Measurements from ENCODE around the gene UCP3. TPM values are rescaled to one million over a fixed set of nuclear protein-coding genes. Genes with fewer than 3 reads are reported as not detected.

The UCP3 gene
- polyA plus RNA-seq, 4 donors, result 1.4 to 5.3 (median 3.0) TPM

DNA sequence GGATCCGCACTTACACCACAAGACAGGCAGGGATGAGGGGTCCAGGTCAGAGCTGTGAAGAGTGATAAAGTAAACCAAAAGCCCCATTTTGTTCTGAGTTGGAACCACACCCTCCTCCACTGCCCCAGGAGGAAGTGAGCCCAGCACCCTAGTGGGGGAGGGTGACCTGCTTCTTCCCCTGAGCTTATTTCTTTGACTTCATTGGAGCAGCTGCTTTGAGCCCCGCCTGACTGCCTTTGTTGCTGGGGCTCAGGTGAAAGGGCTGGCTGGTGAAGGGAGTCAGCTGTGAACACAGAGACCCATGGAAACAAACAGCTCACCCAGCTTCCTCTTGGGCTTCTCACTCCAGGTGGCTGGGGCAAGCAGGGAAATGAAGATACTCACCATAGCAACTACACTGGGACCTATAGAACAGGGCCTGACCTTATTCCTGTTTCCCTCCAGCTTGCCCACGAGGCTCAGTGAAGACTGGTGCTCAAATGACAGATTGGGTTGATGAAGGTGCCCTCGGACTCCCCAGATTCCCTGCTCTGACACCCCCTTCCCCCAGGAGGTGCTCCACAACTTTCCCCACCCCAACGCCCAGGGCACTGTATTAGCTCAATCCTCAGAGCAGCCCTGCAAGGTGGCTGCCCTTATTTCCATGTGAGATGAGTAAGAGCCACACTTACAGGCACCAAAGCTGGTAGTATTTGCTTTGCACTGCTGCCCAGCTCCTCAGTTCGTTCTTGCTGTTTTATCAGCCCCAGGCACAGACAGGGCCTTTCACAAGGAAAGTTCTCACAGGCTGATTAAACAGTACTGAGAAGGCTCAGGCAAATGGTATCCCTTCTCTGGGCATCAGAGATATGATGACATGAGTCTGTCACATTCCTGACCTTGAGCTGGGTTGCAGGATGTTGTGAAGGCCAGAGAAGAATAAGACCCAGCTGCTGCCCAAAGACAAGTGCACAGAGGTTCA lies 28.6 kb downstream of the UCP3 start:
- no peak for DNase-seq (ENCODE audit: low read depth in 4 of 4, low spot score in 2 of 4)

DNA sequence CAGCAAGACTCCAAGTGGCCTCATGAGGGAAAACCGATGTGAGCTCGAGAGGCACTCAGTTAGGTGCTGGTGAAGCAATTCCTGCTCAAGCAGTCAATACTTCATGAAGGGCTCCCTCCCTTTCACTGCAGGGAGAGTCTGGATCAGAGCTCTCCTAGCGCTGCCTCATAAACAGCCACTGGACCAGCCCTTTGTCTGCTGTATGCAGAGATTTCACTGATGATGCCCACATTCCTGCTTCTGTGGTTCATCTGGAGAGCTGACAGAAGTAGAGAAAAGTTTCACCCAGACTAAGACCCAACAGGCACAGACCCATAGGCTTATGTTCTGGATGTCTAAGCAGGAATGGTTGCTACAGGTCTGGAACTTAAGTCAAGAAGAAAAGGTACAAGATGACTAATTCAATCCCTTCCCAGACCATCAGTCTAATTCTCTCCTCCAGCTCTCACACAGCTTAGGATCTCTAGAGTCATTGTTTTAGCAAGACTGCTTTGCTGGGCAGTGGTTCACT lies 30.3 kb downstream of the UCP3 start:
- DNase-seq (ENCODE audit: low read depth in 4 of 4, low spot score in 2 of 4), result no peak

DNA sequence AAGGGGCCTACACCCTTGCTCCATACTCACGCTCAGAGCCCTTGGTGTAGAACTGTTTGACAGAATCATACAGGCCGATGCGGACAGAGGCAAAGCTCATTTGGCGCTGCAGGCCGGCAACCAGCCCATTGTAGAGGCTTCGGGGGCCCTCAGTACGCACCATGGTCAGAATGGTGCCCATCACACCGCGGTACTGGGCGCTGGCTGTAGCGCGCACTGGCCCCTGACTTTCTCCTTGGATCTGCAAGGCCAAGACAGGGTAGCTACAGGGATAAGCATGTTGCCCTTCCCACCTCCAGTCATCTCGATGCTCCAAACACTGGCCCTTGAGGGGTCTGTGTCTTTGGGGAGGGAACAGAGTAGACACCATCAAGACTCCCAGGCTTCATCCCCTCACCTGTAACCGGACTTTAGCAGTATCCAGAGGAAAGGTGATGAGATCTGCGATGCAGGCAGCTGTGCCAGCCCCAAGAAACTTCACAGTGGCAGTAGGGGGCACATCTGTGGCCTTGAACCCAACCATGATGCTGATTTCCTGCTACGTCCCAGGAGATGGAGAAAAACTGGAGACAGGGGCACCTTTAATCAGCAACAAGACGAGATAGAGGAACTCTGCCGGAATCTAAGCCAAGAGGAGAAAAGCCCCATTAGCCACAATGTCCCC lies 30.9 kb downstream of the UCP3 start:
- DNase-seq (ENCODE audit: low read depth in 4 of 4, low spot score in 2 of 4), result no peak

DNA sequence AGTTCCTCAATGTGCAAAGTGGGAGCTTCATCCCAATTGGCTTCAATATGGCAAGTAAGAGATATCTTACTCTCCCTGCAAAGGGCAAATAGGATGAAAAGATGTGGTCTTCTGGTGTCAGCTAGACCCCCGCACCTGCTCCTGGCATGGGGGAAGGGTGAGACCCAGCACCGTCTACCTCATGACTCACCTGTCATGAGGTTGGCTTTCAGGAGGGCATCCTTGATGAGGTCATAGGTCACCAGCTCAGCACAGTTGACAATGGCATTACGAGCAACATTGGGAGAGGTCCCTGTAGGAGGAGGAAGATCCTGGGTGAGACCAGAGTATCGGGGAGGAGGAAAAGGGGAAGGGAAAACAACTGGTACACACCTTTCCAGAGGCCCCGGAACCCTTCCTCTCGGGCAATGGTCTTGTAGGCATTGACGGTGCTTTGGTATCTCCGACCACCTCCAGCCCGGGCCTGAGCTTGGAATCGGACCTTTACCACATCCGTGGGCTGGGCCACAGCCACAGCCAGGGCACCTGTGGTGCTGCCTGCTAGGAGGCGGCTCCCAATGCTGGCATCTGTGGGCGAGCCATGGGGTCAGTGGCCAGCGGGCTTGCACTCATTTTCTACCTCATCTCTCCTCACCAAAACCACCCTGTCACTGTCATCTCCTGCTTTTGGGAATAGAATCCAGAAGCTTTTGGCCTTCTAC lies 32.3 kb downstream of the UCP3 start:
- DNase-seq (ENCODE audit: low read depth in 4 of 4, low spot score in 2 of 4), result no peak

GRCh38 chr11:73975479-73975757 lies 33.5 kb downstream of the UCP3 start:
- no peak for DNase-seq (ENCODE audit: low read depth in 4 of 4, low spot score in 2 of 4)

- no peak for DNase-seq (ENCODE audit: low read depth in 4 of 4, low spot score in 2 of 4)
Observed at GRCh38 chr11:73974604-73975478, 34.0 kb downstream of the UCP3 start.

DNA sequence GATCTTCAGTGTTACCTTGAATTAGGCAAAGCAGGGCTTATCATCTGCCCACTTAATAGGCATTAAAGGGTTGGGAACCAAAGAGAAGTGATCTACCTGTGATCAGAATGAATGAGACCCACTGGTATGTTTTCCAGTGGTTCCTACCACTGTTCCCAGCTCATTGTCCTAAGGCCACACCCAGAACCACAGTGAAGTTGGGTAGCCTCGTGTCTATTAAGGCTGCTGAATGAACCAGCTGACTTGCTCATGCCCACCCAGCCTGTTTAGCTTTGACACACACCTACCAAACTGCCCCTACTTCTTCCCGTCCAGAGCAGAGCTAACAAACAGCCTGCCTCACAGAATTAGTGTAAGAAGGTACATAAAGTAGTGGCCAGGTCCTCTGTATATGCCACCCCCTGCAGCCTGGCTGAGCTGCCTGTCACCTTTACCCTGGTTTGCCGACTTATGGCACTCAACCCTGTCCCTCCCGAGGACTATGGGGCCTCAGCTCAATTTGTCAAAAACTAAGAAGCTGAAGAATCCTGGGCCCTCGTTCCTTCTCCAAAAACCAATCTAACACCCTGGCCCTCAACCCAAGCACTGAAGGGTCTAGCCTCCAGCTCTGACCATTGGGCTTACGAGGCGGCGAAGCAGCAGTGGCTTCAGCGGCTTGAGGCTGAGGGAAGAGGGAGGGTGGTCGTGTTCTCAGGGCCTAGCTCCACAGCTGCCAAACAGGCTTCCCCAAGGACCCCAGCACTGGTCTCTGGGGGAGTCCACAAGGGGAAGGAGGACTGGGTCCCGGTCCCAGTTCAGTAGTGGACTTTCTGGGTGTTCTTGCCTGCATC lies 36.0 kb downstream of the UCP3 start:
- DNase-seq (ENCODE audit: low read depth in 4 of 4, low spot score in 2 of 4), result no peak

DNA sequence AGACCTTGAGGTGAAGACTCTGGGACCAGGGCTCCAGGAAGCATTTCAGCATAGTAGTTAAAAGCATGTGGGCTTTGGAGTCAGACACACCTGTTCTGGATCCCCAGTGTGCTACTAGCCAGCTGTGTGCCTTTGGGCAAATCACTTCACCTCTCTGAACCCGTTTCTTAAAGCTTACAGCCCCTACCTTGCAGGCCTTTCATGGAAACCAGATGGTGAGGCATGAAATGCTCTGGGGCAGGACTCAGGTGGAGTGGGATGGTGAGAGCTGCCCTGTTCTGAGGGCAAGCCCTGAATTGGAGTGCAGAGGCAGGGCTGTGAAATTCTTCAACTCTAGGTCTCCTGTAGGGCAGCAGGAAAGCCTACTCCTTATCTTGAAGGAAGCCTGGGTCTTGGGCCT lies 36.7 kb downstream of the UCP3 start:
- DNase-seq (ENCODE audit: low read depth in 4 of 4, low spot score in 2 of 4), result no peak

- DNase-seq (ENCODE audit: low read depth in 4 of 4, low spot score in 2 of 4), result no peak
Observed at GRCh38 chr11:73971175-73971719, 37.6 kb downstream of the UCP3 start.

- no peak for DNase-seq (ENCODE audit: low read depth in 4 of 4, low spot score in 2 of 4)
Observed at GRCh38 chr11:73969991-73970800, 38.7 kb downstream of the UCP3 start.

DNA sequence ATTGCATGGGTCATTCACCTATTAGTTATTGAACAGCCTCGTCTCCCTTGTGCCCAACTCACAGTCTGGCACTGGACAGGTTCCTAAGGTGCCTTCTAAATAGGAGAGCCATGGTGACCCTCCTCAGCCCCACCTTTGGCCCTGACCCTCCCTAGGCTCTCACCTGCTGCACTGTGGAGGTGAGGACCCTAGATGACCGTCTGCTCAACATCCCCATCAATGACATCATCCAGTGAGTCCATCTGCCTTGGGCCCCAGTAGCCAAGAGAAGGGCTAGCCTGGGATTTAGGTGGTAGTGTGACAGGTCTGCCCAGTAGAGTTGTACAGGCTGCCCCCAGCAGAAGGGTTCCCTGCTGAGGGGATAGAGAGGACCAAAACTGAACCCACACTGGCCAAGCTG lies 39.8 kb downstream of the UCP3 start:
- DNase-seq (ENCODE audit: low read depth in 4 of 4, low spot score in 2 of 4), result no peak

DNA sequence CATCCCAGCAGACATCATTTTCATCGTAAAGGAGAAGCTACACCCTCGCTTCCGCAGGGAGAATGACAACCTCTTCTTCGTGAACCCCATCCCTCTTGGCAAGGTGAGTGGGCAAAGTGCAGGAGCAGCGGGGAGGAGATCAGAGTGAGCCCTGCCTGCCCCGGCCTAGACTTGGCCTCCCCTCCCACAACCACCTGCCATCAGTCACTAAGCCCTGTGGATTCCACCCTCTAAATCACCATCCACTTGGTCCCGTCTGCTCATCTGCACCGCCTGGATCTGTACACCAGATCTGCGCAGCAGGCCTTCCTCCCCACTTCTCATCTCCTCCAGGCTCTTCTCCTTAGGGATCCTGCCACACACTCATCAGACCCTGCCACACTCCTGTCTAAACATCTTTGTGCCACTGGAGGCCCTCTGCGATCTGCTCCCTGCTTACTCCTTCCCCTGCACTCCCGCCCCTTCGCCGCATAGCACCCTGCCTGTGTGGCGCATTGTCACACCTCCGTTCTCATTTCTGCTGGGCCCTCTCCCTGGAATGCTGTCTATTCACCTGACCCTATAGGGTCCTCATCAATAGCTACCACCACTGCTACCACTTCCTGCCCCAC lies 40.4 kb downstream of the UCP3 start:
- no peak for DNase-seq (ENCODE audit: low read depth in 4 of 4, low spot score in 2 of 4)

DNA sequence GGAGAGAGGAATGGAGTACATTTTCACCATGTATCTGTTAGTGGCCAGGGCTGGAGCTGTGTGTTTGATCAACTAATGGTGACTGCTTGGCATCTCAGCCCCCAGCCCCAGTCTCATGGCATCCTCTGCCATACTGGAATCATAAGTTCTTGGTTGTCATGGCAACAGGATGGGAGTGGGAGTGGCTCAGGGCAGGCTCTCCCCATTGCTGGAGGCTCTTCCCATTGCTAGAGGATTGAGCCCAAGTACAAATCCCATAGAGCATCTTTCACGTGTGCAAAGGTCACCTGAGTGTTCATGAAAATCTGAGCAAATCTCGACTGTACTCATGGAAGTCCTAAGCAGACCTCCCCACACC lies 43.1 kb downstream of the UCP3 start:
- DNase-seq (ENCODE audit: low read depth in 4 of 4, low spot score in 2 of 4), result no peak

GRCh38 chr11:73965076-73965763 lies 43.7 kb downstream of the UCP3 start:
- no peak for DNase-seq (ENCODE audit: low read depth in 4 of 4, low spot score in 2 of 4)

- no peak for DNase-seq (ENCODE audit: low read depth in 4 of 4, low spot score in 2 of 4)
Observed at GRCh38 chr11:73963861-73964260, 45.0 kb downstream of the UCP3 start.

- no peak for DNase-seq (ENCODE audit: low read depth in 4 of 4, low spot score in 2 of 4)
Observed at GRCh38 chr11:73962101-73962705, 46.7 kb downstream of the UCP3 start.

DNA sequence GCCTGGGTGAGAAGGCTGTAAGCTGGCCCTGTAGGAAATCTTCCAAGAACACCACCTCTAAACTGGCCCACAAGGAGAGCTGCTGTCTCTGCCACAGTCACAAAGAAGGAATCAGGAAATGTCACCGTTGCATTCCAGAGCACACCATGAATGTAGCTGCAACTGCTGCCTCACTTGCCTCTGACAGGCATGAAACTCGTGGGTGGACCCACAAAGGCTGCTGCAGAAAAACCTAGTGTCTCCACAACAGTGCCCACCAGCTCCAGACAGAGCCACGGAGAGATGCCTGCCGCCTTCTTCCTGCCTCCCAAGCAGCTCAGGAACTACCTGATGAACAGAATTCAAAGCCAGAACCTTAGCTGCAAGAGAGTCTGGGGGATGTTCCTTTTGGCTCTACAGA lies 47.6 kb downstream of the UCP3 start:
- DNase-seq (ENCODE audit: low read depth in 4 of 4, low spot score in 2 of 4), result no peak
